Measurements from ENCODE around the gene IL17A. TPM values are rescaled to one million over a fixed set of nuclear protein-coding genes. Genes with fewer than 3 reads are reported as not detected.
"Not testable (repeated sequence)": the region's sequence is repeated elsewhere in the genome, so short reads cannot be mapped to it uniquely, and the experiment has no call there.

Gene IL17A
- total RNA-seq, 1 experiment from 2014 or later: not detected

- no peak for TF ChIP-seq SOX15 (CRISPR knock-in tag; IDR thresholded peaks at IDR 0.05)
- TF ChIP-seq NR1H2 (CRISPR knock-in tag; IDR thresholded peaks at IDR 0.05): no peak
- no peak for TF ChIP-seq FOXK1 (CRISPR knock-in tag; IDR thresholded peaks at IDR 0.05)
- TF ChIP-seq MAX (CRISPR knock-in tag; IDR thresholded peaks at IDR 0.05): no peak
- TF ChIP-seq CTCF (IDR thresholded peaks at IDR 0.05): no peak
- no peak for TF ChIP-seq ZMAT4 (CRISPR knock-in tag; IDR thresholded peaks at IDR 0.05)
- TF ChIP-seq ZBTB43 (CRISPR knock-in tag; IDR thresholded peaks at IDR 0.05): no peak
- TF ChIP-seq FOXP4 (CRISPR knock-in tag; IDR thresholded peaks at IDR 0.05): no peak
- no peak for TF ChIP-seq ARID4B (CRISPR knock-in tag; IDR thresholded peaks at IDR 0.05; ENCODE audit: borderline replicate concordance)
- no peak for TF ChIP-seq TEAD1 (CRISPR knock-in tag; IDR thresholded peaks at IDR 0.05)
- no peak for TF ChIP-seq PRRX2 (CRISPR knock-in tag; IDR thresholded peaks at IDR 0.05)
- TF ChIP-seq NFYB (CRISPR knock-in tag; conservative IDR thresholded peaks at IDR 0.05; ENCODE audit: low read depth): no peak
- no peak for TF ChIP-seq EMX1 (CRISPR knock-in tag; IDR thresholded peaks at IDR 0.05)
- TF ChIP-seq NR2C2 (CRISPR knock-in tag; IDR thresholded peaks at IDR 0.05): no peak
- no peak for TF ChIP-seq TP53 (CRISPR knock-in tag; IDR thresholded peaks at IDR 0.05)
- TF ChIP-seq ATF2 (CRISPR knock-in tag; IDR thresholded peaks at IDR 0.05; ENCODE audit: borderline replicate concordance, low read depth): no peak
- no peak for TF ChIP-seq ZNF219 (CRISPR knock-in tag; IDR thresholded peaks at IDR 0.05; ENCODE audit: borderline replicate concordance)
- no peak for TF ChIP-seq ZSCAN18 (CRISPR knock-in tag; IDR thresholded peaks at IDR 0.05)
- TF ChIP-seq TCF7 (CRISPR knock-in tag; IDR thresholded peaks at IDR 0.05; ENCODE audit: low read depth): no peak
- no peaks in the 10 kb centered on the region; the same call in 1 of the 2 replicates for H3K27me3 Mint-ChIP-seq (ENCODE audit: low read depth)
- no peak overlapping the region for H3K27ac Mint-ChIP-seq
- DNase-seq (ENCODE audit: low spot score) (no peak), ATAC-seq (no peak)
- no peak overlapping the region for H3K4me3 Mint-ChIP-seq
- POLR2A ChIA-PET: interaction anchor here (0.7 kb wide), 1 partner anchor 63 kb away, joined by 7 read pairs; no protein-coding TSS in a partner anchor
- H3K36me3 Mint-ChIP-seq: peaks cover 37% of the 10 kb centered on the region
- peaks cover 68% of the 10 kb centered on the region for H3K9me3 Mint-ChIP-seq
- CTCF ChIA-PET: no interaction called here
- peaks cover 4% of the 10 kb centered on the region for H3K4me1 Mint-ChIP-seq
These were observed 9.7 kb downstream of the IL17A start for GRCh38 chr6:52195886-52196285.

- POLR2A ChIA-PET; ATAC-seq; H3K4me1 Mint-ChIP-seq; H3K27me3 Mint-ChIP-seq (ENCODE audit: low read depth); CTCF ChIA-PET; H3K27ac Mint-ChIP-seq; H3K4me3 Mint-ChIP-seq: not testable (repeated sequence)
- peaks cover 40% of the 10 kb centered on the region for H3K36me3 Mint-ChIP-seq
- peaks cover 57% of the 10 kb centered on the region for H3K9me3 Mint-ChIP-seq
- peak; percentile 22 for DNase-seq (ENCODE audit: low spot score)
These were observed 13.9 kb downstream of the IL17A start for GRCh38 chr6:52200088-52200487.
